GM21390 (cell line): ENCODE data around the gene ARIH1.
"Not testable (repeated sequence)": the region's sequence is repeated elsewhere in the genome, so short reads cannot be mapped to it uniquely, and the experiment has no call there.

Experiments used
- ATAC-seq: cut with Tn5 transposase; IDR thresholded peaks from one replicate; pipeline ENCODE4 v1.9.1; 2021; ENCODE audit not compliant: unreplicated experiment

Gene ARIH1

GRCh38 chr15:72473614-72474465 lies at the start of gene ARIH1:
Gene ARIH1, plus strand, starts transcription at chr15:72474330. Its CDS starts 310 bp downstream, at chr15:72474640.
- peak; percentile 78 for ATAC-seq

DNA sequence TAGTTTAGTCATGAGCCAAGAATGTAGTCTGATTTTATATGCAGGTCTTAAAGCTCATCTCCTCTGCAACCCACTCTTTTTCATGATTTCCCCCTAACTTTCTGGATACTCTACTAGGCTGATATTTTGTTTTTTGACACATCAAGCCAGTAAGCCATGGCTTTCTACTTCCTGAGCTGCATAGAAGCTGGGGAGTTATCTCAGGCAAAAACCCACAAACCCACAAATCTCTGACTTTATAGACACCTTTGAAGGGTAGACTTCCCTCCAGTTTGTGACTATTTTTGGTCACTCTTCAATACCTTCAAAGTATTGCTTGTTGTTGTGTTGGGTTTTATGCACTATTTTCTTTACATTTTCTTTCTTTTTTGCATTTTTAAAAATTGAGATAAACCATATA lies 47.4 kb upstream of the ARIH1 start:
- ATAC-seq, result no peak

GRCh38 chr15:72437650-72438316 lies 36.3 kb upstream of the ARIH1 start:
- ATAC-seq, result no peak

DNA sequence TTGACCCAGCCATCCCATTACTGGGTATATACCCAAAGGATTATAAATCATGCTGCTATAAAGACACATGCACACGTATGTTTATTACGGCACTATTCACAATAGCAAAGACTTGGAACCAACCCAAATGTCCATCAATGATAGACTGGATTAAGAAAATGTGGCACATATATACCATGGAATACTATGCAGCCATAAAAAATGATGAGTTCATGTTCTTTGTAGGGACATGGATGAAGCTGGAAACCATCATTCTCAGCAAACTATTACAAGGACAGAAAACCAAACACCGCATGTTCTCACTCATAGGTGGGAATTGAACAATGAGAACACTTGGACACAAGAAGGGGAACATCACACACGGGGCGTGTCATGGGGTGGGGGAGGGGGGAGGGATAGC lies 31.3 kb upstream of the ARIH1 start:
- ATAC-seq, result not testable (repeated sequence)

- ATAC-seq, result no peak
Measured at GRCh38 chr15:72445426-72445825, 28.7 kb upstream of the ARIH1 start.

GRCh38 chr15:72450805-72451204 lies 23.3 kb upstream of the ARIH1 start:
- no peak for ATAC-seq

- no peak for ATAC-seq
Measured at GRCh38 chr15:72451224-72451623, 22.9 kb upstream of the ARIH1 start.

DNA sequence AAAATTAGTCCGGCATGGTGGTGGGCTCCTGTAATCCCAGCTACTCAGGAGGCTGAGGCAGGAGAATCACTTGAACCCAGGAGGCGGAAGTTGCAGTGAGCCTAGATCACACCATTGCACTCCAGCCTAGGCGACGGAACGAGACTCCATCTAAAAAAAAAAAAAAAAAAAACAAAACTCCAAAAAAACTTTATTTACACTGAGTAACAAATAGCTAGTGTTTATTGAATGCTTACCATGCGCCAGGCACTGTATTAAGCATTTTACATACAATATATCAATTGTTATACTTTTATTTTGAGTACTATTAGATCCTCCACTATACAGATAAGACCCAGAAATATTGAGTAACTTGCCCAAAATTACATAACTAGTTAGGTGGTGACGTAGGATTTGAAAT lies 17.4 kb upstream of the ARIH1 start:
- ATAC-seq, result no peak

DNA sequence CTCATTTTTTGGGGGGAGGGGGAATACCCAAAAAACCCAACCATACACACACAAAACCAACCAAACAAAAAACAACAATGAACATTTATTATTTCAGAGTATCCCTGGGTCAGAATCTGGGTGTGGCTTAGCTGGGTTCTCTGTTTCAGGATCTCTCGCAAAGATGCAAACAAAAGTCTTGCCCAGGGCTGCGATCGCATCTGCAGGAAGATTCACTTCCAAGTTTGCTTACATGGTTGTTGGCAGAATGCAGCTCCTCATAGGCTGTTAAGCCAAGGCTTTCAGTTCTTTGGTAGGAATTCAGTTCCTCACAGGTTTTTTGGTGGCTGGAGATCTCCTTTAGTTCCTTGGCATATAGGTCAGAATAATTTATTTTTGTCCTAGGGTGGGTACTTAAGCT lies 13.7 kb upstream of the ARIH1 start:
- no peak for ATAC-seq

DNA sequence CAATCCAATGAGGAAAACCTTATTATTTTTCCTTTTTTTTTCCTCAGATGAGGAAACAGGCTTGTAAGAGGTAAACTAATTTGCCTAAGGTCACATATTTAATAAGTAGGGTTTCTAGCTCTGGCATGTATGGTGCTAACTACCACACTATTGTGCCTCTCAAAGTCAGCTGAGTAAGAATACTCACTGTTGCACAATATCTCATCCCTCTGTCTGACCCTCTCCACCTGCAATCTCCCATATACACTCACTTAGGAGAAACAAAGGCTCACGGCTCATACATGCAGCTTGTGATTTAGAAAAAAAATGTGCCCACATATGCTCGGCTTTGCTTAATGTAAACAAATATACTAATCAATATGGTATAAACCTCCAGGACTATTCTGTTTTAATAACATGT lies 10.4 kb upstream of the ARIH1 start:
- ATAC-seq, result no peak

DNA sequence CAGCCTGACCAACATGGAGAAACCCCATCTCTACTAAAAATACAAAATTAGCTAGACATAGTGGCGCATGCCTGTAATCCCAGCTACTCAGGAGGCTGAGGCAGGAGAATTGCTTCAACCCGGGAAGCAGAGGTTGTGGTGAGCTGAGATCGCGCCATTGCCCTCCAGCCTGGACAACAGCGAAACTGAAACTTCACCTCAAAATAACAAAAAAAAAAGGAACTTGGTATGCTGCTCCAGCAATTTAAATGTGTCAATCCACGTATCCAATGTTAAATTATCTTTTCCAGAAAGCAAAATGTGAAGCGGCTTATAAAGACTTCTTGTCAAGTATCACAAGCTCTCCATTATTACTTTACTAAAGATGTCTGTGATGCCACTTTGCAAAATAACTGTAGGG lies 9.9 kb upstream of the ARIH1 start:
- ATAC-seq, result no peak

- ATAC-seq, result no peak
Measured at GRCh38 chr15:72468103-72468502, 6.0 kb upstream of the ARIH1 start.

DNA sequence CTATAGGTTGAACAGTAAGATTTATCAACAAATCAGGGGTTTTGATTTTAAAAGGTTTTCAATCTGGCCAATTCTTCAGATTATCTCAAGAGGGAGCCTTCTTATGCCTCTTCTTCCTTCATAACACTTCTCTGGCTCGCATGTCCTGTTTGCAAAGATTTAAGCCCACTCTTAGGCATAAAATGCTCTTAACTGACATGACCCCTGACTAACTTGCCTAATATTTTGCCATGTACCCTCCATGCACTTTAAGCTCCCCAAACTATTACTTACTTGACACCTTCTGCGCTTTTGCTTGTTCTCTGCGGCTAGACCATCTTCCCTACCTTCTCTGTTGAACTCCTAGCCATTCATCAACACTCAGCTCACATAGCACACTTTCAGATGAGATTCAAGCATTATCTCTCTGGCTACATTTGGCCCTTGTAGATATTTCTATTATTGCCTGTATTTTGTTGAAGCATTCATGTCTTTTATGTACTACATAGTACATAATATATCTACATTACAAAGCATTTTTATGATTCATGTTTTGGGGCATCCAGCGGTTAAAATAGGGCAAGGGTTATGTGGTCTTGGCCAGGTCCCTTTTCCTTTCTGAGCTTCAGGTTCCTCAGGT lies 1.0 kb upstream of the ARIH1 start:
- ATAC-seq, result no peak

DNA sequence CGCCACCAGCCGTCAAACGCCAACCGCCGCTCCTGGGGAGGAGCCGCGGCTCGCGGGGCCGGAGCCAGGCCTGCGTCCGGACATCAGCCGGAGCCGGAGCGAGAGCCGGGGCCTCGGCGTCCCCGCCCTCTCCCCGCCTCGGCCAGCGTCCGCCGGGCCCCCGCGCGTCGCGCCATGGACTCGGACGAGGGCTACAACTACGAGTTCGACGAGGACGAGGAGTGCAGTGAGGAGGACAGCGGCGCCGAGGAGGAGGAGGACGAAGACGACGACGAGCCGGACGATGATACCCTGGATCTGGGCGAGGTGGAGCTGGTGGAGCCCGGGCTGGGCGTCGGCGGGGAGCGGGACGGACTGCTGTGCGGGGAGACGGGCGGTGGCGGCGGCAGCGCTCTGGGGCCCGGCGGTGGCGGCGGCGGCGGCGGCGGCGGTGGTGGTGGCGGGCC lies 359 bp downstream of the ARIH1 start:
- no peak for ATAC-seq

GRCh38 chr15:72474912-72475628 lies 940 bp downstream of the ARIH1 start:
- peak; percentile 39 for ATAC-seq

DNA sequence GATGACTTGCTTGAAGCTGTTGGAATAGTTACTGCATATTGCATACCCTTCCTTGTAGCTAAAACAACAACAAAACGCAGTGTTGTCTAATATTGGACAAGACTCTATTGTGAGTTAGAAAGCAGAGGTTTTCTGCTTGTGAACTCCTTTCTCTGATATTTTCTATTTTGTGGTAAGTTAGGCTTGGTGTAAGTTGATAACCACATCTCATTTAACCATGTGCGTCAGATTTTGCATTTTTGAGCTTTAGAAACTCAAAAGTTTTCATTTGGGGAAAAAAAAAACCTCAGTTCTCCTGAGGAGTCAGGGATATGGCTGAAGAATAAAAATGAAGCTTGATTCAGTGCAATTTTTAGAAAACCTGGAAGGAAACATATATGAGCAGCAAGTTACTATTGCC lies 1.5 kb downstream of the ARIH1 start:
- ATAC-seq, result no peak

DNA sequence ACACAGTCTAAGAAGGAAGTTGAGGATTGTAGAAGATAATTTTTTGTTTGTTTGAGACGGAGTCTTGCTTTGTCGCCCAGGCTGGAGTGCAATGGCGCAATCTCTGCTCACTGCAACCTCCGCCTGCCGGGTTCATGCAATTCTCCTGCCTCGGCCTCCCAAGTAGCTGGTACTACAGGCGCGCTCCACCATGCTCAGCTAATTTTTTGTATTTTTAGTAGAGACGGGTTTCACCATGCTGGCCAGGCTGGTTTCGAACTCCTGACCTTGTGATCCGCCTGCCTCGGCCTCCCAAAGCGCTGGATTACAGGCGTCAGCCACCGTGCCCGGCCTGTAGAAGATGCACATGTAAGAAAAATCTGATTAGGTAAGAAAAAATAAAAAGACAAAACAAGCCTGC lies 2.2 kb downstream of the ARIH1 start:
- not testable (repeated sequence) for ATAC-seq

DNA sequence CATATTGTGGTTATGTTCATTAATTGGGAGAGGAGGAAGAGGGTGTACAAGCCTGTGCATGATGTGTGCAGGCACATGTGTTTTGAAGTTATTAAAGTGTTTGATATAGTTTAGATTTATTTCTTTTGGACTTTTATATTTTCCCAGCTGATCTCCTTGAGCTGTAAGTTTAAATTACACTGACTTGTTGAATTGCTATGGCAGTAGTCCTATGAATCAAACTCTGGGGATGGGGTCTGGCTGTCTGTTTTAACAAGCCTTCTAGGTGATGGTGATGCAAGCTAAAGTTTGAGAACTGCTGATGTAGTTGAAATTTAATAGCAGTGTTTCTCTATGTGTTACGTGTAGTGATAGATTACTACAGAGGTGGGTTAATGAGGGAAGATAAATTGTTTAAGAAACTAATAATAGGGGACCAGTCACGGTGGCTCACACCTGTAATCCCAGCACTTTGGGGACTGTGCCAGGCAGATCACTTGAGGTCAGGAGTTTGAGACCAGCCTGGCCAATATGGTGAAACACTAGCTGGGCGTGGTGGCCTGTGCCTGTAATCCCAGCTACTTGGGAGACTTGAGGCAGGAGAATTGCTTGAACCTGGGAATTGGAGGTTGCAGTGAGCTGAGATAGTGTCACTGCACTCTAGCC lies 7.0 kb downstream of the ARIH1 start:
- ATAC-seq, result no peak

DNA sequence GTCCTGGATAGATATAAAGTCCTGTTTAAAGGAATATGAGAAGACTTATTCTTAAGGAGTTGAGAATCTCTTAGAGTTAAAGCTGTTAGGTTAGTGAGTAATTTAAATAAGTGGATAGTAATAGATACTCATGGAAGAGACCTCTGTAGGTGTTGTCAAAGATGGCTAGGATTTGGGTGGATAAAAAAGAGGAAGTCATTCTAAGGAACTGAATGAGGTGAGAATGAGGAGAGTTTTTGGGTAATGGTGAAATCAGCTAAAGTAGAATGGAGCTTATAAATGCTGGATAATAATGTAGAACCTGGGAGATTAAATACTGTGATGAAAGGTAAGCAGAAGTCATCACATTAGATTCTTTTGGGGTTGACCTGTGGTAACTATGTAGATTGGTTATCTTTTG lies 8.1 kb downstream of the ARIH1 start:
- no peak for ATAC-seq

GRCh38 chr15:72483279-72483678 lies 9.1 kb downstream of the ARIH1 start:
- no peak for ATAC-seq

DNA sequence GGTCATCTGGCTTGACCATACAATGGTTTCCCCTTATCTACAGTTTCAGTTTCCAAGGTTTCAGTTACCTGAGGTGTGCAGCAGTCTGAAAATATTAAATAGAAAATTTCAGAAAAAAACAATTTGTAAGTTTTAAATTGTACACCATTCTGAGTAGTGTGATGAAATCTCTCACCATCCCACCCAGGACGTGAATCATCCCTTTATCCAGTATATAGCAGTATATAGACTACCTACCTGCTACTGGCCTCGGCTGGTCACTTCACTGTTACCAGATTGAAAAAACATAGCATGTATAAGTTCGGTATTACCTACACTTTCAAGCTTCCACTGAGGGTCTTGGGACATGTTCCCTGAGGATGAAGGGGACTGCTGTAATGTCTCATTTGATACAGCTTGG lies 12.0 kb downstream of the ARIH1 start:
- ATAC-seq, result no peak
